Stimulated activated CD4-positive, alpha-beta T cell treated with anti-CD3 and anti-CD28 coated beads, TNF-alpha, amount 100 ng/mL, for 48 hours (primary cell): ENCODE results near the gene GLIS1.
A peak's percentile ranks its signal among the peaks of the same experiment; 100 is the strongest.

Experiments used
- DNase-seq, 3 donors: peaks; one replicate each; pipeline ENCODE4 v3.0.0-alpha.2; 2020; ENCODE audit warnings: low read depth in 3 of 3

Gene GLIS1

GRCh38 chr1:53486395-53487026, 252.5 kb downstream of the GLIS1 start:
- no peak for DNase-seq

DNA sequence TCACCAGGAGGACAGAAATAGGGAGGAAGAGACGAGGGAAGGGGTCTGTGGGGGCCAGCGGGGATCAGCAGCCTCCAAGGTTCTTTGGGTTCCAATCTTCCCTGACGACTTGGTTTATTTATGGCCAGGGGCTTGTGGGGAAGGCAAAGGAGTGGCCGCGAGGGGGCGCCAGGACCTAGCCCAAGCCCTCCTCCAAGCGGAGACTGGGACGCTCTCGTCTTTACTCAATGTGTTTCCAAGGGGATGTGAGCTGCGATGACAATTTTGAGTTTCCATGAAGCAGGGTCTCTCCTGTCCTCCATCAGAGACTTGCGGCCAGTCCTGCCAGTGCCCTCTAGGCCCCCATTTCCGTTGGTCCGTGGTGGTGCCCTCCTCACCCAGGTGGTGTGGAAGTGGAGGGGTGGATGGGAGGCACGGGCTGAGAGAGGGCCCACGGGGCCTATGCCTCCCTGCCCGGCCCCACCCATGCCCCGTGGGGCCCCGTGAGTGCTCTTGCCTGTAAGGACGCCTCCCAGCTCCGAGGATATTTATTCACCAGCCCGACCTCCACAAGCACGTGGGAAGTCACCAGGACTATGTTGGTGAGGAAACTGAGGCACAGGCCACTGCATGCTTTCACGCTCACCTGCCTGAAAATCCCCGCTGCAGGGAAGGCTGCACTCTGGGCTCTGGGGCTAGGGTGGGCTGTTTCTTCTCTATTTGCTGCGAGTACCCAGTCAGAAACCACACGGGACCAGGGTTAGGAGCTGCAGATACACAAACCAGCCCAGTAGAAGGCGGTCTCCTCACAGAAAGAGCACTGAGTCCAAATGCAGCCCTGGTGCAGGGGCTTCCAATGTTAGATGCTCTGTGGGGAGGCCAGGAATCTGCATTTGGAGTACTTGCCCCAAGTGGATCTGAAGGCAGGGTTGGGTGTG, 253.2 kb downstream of the GLIS1 start:
- DNase-seq: peak; percentile 43 to 68 (median 45)

DNA sequence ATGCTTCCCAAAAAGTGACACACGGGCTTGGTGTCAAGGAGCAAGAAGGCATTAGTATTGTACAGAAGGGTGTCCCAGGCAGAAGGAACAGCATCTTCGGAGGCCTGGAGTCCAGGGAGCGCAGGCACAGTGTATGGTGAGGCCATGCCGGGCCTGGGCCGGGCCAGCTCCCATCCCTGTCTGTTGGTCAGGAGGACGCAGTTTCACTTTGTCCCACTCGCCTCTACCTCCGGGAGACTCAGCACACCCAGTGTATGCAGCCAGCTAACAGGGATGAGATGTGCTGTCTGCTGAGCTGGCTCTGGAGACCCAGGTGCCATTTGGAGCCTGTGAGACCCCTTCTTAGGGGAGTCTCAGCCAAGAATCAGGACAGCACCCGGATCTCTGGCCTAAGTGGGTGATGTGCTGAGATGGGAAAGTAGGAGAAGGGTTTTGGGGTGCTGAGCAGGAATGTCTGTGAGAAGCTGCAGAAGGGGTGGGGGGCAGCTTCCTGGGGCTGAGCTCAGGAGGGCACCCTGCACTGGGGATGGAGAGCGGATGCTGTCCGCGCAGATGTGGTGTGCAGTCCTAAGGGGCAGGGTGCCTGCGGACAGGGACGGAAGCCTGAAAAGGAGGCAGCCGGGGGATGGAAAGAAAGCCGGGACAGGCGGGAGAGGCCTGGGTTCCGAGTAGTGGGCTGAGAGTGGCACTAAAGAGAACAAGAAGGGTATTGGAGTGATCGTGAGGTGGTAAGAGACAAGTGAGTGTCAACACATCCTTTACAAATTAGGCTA, 254.1 kb downstream of the GLIS1 start:
- DNase-seq: no peak

DNA sequence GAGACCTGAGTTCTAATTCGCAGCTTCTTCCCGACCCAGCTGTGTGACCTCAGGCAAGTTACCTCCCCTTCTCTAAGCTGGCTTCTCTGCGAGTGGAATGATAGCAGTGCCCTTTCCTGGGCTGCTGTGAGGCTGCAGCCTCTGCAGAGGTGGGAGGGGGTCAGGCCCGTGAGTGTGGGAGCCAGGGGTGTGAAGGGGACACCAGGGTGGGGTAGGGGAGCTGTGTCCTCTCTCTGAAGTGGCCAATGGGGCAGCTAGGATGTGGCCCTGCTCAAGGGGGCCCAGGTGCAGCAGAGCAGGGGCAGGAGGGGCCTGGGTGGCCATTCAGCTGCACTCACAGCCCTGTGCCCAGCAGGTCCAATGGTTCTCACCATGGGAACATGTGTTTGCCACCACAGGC, 255.3 kb downstream of the GLIS1 start:
- no peak for DNase-seq

- no peak for DNase-seq
Measured at GRCh38 chr1:53483170-53483569, 255.8 kb downstream of the GLIS1 start.

GRCh38 chr1:53482441-53483153, 256.4 kb downstream of the GLIS1 start:
- DNase-seq: no peak

GRCh38 chr1:53481456-53481855, 257.5 kb downstream of the GLIS1 start:
- DNase-seq: no peak

- no peak for DNase-seq
Measured at GRCh38 chr1:53480678-53481077, 258.3 kb downstream of the GLIS1 start.

DNA sequence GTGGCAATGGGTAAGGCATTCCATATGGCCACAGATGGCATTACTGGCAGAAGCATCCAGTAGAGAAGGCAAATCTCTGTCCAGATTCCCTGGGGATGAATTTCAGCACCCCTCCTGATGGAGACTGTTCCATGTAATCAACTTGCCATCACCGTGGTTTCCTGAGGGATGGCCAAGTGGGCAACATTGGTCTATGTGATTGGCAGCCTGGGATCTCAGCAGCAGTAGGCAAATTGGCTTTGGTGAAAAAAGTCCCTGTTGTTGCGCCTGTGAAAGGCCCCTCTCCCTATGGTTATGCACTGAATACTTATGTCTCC, 260.5 kb downstream of the GLIS1 start:
- no peak for DNase-seq

- no peak for DNase-seq
Measured at GRCh38 chr1:53477651-53478501, 261.1 kb downstream of the GLIS1 start.

GRCh38 chr1:53476579-53476978, 262.4 kb downstream of the GLIS1 start:
- no peak for DNase-seq

GRCh38 chr1:53475664-53476063, 263.3 kb downstream of the GLIS1 start:
- no peak for DNase-seq

- no peak for DNase-seq
Measured at GRCh38 chr1:53473463-53473862, 265.5 kb downstream of the GLIS1 start.

- DNase-seq: no peak
Measured at GRCh38 chr1:53471000-53471399, 268.0 kb downstream of the GLIS1 start.

- no peak for DNase-seq
Measured at GRCh38 chr1:53470584-53470983, 268.4 kb downstream of the GLIS1 start.

- no peak for DNase-seq
Measured at GRCh38 chr1:53470155-53470554, 268.8 kb downstream of the GLIS1 start.

DNA sequence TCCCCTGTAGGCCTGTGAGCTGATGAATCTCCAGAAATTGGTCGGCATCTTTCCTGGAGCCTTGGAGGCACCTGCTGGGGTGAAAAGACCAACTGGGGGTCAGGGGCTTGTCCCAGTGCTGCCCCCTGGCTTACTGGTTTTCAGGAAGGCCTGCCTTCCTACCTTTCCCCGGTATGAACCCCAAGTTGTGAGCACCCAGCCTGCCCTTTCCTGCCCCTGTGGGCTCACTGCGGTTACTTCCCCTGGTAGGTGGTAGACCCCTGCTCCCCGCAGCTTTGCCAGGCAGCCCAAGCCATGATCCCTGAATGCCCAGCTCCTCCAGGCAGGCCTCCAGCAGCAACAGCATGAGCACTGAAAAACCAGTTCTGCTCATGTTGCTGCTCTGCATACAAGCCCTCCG, 269.6 kb downstream of the GLIS1 start:
- DNase-seq: no peak

DNA sequence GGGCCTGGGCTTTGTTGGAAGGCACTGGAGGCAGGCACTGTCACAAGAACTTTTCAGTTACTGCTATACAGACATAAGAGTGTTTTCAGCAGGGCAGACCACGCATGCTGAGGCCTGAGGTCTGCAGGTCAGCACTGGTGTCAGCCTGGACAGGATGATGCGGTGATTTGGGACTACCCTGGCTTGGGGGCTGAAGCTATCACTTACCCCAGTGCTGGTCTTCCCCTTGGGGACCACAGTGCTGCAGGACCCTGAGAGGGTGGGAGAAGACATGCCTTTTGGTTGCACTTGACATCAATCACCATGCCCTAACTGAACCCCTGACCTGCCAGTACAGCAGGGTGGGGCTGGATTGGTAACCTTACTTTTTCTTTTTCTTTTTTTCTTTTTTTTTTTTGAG, 270.6 kb downstream of the GLIS1 start:
- DNase-seq: no peak

DNA sequence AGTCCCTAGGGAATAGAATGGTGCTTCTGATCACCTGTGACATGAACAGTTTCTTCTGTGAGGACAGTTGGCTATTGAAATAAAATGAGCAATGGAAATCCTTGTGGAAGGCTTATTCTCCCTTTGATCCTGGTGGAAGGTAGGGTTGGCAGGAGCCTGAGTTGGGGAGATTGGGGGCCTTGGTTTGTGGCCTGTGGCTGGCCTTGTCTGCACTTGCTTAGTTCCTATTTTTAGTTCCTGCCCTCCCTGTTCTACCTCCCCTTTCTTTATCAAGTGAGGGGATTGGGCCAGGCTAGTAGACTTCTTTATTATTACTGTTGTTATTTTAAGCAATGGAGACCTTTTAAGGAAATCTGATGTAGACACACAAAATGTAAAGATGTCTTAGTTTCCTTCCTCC, 271.6 kb downstream of the GLIS1 start:
- no peak for DNase-seq

DNA sequence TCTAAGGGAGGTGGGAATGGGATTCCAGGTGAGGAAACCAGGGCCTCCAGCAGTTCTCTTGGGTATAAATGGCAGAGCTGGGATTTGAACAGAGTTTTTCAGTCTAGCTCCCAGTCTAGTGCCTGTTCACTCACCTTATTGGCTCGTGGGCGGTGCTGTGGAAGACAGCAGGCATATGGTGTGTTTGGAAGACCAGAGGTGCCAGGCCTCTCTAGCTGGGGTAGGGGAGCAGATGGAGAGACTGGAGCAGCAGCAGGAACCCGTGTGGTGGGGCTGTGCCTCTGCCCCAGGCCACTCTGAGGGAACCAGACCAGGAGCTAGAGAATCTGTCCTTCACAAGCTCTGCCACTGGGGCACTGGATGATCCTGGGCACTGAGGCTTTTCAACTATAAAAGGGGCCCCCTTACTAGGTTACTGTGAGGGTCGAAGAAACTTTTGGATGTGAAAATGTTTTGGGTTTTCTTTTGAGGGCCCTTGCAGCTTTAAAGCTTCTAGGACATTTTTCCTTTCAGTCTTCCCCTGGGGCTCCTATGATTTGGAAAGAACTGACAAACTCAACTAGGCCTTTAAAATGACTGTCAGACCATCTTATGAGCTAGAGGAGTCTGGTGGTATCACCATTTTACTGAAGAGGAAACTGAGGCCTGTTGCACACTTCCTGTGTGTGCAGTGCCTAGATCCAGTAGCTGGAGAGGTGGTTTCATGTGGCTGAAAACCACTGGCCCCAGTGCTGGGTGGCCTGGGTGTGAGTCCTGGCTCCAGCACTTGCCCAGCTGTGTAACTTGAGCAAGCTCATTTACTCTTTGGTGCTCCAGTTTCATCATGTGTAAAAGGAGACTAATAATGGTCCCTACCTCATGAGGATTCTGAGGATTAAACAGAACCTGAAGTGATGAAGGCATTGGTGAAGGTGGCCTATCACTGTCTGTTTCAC, 273.7 kb downstream of the GLIS1 start:
- no peak for DNase-seq
